ENCODE measurements around the gene ZFHX2. TPM values are rescaled to one million over a fixed set of nuclear protein-coding genes. Genes with fewer than 3 reads are reported as not detected.
A peak's percentile ranks its signal among the peaks of the same experiment; 100 is the strongest.

ZFHX2 gene
- polyA plus RNA-seq, 10 donors = 1.4 to 2.9 (median 1.7) TPM

- no peak for DNase-seq
These were observed 9.7 kb upstream of the ZFHX2 start for GRCh38 chr14:23561259-23561658.

- DNase-seq = no peak
These were observed 8.5 kb upstream of the ZFHX2 start for GRCh38 chr14:23559926-23560520.

- no peak for DNase-seq
These were observed 7.7 kb upstream of the ZFHX2 start for GRCh38 chr14:23559010-23559925.

- no peak for DNase-seq
These were observed 6.9 kb upstream of the ZFHX2 start for GRCh38 chr14:23558346-23559009.

GRCh38 chr14:23557946-23558345, 6.4 kb upstream of the ZFHX2 start:
- no peak for DNase-seq

- DNase-seq = no peak
These were observed 6.0 kb upstream of the ZFHX2 start for GRCh38 chr14:23557521-23557920.

- DNase-seq = no peak
These were observed 5.3 kb upstream of the ZFHX2 start for GRCh38 chr14:23556700-23557440.

- peak; percentile 88 to 98 (median 93) for DNase-seq
These were observed 4.5 kb upstream of the ZFHX2 start, which contains the start of gene THTPA for GRCh38 chr14:23555882-23556699. Gene THTPA, plus strand, starts transcription at chr14:23556271. Its CDS starts 487 bp downstream, at chr14:23556758.

GRCh38 chr14:23555533-23555881, 3.9 kb upstream of the ZFHX2 start:
- no peak for DNase-seq

GRCh38 chr14:23550812-23551265, 726 bp downstream of the ZFHX2 start:
- DNase-seq = peak in 1 of 3 donors; percentile 23

- DNase-seq = no peak
These were observed 1.3 kb downstream of the ZFHX2 start for GRCh38 chr14:23550131-23550811.

GRCh38 chr14:23548351-23549318, 2.9 kb downstream of the ZFHX2 start:
- peak in 1 of 3 donors; percentile 22 for DNase-seq

GRCh38 chr14:23547924-23548323, 3.6 kb downstream of the ZFHX2 start:
- DNase-seq = no peak

- no peak for DNase-seq
These were observed 5.0 kb downstream of the ZFHX2 start for GRCh38 chr14:23546450-23547035.

- DNase-seq = no peak
These were observed 5.7 kb downstream of the ZFHX2 start for GRCh38 chr14:23545740-23546365.

GRCh38 chr14:23544511-23545447, 6.8 kb downstream of the ZFHX2 start:
- peak in 1 of 3 donors; percentile 72 for DNase-seq

GRCh38 chr14:23543403-23543802, 8.2 kb downstream of the ZFHX2 start:
- no peak for DNase-seq

Data from muscle of back (tissue), 11 donors.